Stimulated activated CD4-positive, alpha-beta T cell treated with anti-CD3 and anti-CD28 coated beads, Interleukin-15, amount 100 ng/mL, for 24 hours (primary cell): ENCODE measurements around the gene BCL2L11.
"Not testable (repeated sequence)": the region's sequence is repeated elsewhere in the genome, so short reads cannot be mapped to it uniquely, and the experiment has no call there.

Source experiments
- DNase-seq: peaks from one replicate; pipeline ENCODE4 v3.0.0-alpha.2; 2020

BCL2L11 gene

GRCh38 chr2:111120253-111121027 is at the start of gene BCL2L11:
TSS of gene BCL2L11 (plus strand) at chr2:111120914. CDS start at chr2:111123746, 2,832 bp downstream.
- DNase-seq: peak; percentile 93

GRCh38 chr2:111071600-111072171 is 49.0 kb upstream of the BCL2L11 start:
- no peak for DNase-seq

GRCh38 chr2:111072220-111072871 is 48.4 kb upstream of the BCL2L11 start:
- no peak for DNase-seq

GRCh38 chr2:111082659-111083058 is 38.1 kb upstream of the BCL2L11 start:
- DNase-seq: not testable (repeated sequence)

- peak; percentile 41 for DNase-seq
These were observed 28.9 kb upstream of the BCL2L11 start for GRCh38 chr2:111091811-111092211.

- DNase-seq: no peak
These were observed 26.0 kb upstream of the BCL2L11 start for GRCh38 chr2:111094691-111095090.

- no peak for DNase-seq
These were observed 25.3 kb upstream of the BCL2L11 start for GRCh38 chr2:111095434-111095833.

GRCh38 chr2:111099402-111099801 is 21.3 kb upstream of the BCL2L11 start:
- DNase-seq: no peak

GRCh38 chr2:111100087-111100764 is 20.5 kb upstream of the BCL2L11 start:
- no peak for DNase-seq

GRCh38 chr2:111100765-111101162 is 19.9 kb upstream of the BCL2L11 start:
- peak; percentile 40 for DNase-seq

GRCh38 chr2:111101592-111101991 is 19.1 kb upstream of the BCL2L11 start:
- peak; percentile 15 for DNase-seq

GRCh38 chr2:111102216-111102615 is 18.5 kb upstream of the BCL2L11 start:
- no peak for DNase-seq

- no peak for DNase-seq
These were observed 14.8 kb upstream of the BCL2L11 start for GRCh38 chr2:111105926-111106325.

GRCh38 chr2:111106706-111107105 is 14.0 kb upstream of the BCL2L11 start:
- peak; percentile 24 for DNase-seq

GRCh38 chr2:111108745-111109271 is 11.9 kb upstream of the BCL2L11 start:
- no peak for DNase-seq

GRCh38 chr2:111111101-111111755 is 9.5 kb upstream of the BCL2L11 start:
- DNase-seq: peak; percentile 43

GRCh38 chr2:111113838-111114237 is 6.9 kb upstream of the BCL2L11 start:
- DNase-seq: no peak

- DNase-seq: peak; percentile 57
These were observed 4.5 kb upstream of the BCL2L11 start for GRCh38 chr2:111116011-111116746.

- DNase-seq: peak; percentile 80
These were observed 3.7 kb upstream of the BCL2L11 start for GRCh38 chr2:111116843-111117597.

- peak; percentile 62 for DNase-seq
These were observed 2.9 kb upstream of the BCL2L11 start for GRCh38 chr2:111117598-111118480.
